ENCODE results near the gene TBC1D21.

TBC1D21 gene

DNA sequence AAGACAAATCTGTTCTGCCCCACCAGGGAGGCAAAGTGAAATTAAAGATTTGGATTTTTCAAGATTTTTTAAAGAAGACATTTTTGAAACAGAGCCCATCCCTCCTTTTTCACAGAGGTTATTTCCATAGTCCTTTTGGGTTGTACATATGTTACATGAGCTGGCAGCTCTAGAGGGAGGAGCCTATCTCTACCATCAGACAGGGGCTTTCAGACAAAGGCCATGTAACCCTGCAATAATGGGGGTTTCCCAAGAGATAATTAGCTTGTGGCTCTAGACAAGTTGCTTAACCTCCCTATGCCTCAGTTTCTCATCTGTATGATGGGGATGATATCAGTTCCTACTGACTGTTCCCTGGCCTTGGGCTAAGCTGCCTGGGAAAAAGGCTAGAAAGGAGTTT lies 8.0 kb upstream of the TBC1D21 start:
- no peak for DNase-seq

DNA sequence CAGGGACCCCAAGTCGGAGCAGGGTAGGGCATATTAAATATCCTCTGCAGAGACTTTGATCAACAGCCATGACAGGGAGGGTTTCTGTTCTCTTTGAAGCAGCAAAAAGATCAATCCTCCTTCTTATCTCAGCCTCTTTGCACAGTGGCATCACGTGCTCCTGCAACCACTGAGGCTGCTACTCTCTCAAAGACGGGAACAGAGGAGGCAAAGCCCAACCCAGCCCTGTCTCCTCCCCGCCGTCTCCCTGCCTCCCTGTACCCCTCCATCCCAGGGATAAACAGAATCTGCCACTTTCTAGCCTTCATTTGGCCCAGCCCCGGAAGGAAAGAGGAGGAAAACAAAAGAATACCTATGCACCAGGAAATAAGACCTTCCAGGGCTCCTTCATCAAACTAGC lies 7.5 kb upstream of the TBC1D21 start:
- no peak for DNase-seq

DNA sequence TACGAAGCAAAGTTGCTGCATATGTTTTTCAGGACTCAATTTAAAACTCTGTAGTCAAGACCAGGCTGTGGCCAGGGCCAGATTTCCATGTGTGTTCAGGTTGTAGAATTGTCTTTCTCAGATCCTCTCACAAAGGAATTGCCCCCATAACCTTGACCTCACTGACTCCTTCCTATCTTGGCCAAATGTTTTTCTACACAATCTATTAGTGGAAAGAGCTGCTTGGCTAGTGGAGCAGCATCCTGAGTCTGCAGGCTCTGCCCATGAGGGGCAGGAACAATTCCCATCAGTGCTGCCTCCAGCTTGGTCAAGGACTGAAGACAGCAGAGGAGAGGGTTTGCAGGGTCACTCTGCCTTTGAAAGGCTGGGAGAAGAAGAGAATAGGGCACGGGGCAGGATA lies 6.9 kb upstream of the TBC1D21 start:
- no peak for DNase-seq

DNA sequence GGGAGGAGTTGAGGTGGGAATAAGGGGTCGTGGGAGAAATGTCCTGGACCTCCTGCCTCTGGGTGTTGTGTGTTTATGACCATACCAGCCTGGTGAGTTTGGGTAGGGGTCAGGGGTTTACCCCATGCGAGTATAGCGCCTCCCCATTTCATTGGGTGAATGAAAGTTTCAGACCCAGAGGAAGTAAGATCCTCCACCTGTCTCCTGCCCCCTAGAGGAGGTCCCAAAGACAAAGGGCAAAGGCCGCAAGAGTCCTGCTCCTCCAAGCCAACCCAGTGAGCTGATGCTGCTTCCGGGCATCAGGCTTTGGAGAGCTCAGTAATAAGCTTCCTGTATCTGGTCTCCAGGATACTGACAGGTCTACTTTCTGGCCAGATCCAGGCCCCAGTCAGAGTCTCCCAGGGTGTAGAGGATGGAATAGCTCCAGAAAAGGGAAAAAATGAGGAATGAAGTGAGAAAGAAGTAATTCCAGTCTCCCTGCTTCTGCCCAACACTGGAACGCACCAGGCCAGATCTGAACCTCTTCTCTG lies 6.4 kb upstream of the TBC1D21 start:
- DNase-seq, result no peak

DNA sequence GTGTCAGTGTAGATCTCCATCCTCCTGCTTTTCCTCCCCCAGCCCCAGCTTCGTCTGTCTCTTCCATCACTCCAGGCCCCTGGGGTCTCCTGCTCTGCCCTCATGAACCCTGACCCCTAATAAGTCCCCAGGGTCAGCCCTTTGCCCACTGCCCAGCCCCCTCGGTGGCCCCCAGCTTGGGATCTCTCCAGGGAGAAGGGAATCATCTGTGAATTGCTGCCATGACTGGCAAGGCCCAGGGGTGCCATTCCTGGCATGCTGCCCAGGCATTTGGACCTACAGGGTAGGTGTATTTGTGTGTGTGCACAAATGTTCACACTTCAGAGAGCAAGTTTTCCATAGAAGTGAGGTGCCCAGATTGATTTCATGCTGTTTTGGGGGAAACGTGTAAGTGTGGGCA lies 5.9 kb upstream of the TBC1D21 start:
- no peak for DNase-seq

DNA sequence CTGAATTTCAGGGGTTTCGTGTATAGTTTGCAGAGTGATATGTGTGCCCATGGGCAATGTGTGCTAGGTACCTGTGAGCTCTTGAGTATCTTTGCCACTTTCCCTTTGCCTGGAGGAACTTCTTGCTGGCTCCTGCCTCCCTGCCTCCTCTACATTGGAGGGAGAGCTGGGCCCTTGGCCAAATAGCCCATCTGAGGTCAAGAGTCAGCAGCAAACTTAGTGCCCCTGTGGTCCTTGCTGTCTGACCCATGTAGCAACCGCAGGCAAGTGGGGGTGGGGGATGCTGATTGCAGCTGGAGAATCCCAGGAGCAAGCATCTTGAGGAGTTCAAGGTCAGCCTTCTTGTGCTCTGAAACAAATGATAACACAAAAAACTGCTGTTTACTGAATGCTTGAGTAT lies 5.4 kb upstream of the TBC1D21 start:
- DNase-seq, result no peak

DNA sequence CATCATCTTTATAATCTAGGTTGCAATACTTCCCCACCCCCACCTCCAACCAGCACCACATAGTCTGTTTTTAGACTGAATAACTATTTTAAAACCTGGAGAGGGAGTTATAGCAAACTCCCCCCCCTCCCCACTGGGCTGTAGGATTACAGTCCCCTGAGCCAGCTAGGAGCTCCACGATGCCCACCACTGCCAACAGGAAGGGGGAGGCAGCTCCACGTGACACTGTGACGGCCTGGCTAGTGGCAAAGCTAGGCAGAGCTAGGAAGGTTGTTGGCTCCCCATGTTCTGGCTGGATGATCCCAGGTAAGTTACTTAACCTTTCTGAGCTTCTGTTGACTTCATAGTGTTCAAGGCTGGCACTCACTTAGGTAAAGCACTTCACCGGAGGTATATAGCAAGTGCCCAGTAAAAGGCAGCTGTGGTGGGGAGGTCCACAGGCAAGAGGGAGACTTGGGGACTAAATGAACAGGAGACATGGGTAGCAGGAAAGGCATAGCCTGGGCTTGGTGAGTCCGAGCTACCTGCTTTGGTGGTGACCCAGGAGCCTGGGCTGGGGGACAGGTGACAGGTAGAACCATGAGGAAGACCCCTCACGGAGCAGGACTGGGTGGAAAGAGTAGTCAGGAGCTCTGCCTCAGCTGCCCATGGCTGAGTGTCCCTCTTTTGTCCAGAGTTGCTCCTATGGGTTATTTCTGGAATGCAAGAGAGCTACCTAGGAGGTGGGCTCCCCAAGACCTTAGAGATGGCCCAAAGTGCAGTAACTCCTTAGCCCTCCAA lies 4.0 kb upstream of the TBC1D21 start:
- no peak for DNase-seq

DNA sequence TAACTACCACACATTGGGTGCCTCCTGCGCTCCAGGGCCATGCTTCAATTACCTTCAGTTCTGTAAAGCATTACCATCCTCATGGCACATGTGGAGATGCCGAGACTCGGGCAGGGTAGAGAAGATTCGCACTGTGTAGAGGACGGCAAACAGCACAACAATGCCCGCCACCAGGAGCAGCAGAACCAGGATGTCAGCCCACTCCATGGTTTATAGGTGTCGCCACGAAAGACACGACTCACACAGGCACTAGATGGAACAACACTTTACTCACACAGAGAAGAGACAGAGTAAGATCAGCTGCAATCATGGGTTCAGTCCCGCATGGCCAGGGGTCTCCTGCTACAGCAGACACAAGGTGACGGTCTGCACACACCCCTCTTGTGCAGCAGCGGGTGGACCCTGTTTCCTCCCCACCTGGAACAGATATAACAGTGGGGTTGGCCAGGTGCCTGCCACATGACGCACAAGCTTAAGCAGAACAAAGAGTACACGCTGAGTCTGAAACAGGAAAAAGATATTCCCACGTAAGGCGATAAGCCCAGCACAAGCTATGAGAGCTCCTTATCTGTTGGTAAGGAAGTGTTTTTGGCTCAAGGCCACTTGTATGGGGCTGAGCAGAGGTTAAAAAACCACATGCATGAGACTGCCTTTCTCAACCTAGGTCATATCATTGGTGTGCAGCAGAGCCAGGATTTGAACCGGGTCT lies 2.5 kb upstream of the TBC1D21 start:
- no peak for DNase-seq

DNA sequence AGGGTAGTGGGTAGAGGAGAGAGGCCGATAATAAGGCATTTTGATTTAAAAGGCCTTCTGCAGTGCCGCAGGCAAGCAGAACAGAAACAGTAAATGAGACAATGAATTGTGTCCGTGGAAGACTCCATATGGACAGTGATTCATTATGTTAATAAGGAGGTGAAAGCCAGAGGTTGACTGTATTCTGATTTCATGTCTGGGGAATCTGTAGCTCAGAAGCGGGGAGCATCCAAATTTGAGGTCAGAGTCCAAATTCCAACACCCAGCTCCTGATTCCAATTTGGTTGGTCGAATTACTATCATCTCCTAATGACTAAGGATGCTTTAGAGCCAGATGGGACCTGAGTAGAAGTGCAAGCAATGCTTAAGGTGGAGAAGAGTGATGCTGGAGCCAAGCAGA lies 1.0 kb upstream of the TBC1D21 start:
- no peak for DNase-seq

DNA sequence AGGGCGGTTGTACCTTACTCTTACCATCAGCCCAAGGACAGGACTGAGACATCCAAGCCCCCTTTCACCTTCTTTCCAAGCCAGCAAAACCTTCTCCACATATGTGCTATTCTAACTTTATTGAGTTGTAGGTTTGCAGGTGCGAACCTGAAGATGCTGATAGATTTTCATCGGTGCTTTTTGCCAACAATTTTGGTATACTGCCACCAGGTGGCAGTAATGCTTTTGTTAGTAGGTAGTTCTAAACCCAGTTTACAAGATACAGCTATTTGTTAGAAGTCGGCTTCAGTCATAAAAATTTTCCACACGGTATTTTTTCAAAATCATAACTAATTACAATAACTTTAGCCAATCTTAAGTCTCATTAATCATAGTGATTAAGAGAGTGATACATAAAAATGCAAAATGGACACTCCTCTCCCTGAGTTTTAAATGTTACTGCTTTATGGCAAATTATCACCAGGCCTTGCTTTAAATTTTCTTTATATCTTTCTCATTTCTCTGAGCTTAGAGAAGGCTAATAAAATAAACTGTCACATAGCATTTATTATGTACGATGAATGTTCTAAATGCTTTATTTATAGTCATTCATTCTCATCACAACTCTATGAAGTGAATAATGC lies 636 bp downstream of the TBC1D21 start:
- DNase-seq, result no peak

DNA sequence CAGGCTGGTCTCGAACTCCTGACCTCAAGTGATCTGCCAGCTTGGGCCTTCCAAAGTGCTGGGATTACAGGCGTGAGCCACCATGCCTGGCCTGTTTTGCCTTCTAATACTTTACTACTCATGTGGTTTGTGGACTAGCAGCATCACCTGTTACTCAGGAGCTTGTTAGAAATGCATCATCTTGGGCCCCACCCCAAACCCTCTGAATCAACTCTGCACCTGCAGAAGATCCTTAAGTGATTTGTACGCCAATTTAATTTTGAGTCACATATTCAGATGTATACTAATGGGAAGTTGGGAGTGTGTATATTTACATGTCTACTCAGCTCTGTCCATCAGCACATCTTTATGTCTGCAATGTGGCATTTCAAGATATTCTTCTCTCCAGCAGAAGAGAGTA lies 6.1 kb downstream of the TBC1D21 start:
- DNase-seq, result no peak

DNA sequence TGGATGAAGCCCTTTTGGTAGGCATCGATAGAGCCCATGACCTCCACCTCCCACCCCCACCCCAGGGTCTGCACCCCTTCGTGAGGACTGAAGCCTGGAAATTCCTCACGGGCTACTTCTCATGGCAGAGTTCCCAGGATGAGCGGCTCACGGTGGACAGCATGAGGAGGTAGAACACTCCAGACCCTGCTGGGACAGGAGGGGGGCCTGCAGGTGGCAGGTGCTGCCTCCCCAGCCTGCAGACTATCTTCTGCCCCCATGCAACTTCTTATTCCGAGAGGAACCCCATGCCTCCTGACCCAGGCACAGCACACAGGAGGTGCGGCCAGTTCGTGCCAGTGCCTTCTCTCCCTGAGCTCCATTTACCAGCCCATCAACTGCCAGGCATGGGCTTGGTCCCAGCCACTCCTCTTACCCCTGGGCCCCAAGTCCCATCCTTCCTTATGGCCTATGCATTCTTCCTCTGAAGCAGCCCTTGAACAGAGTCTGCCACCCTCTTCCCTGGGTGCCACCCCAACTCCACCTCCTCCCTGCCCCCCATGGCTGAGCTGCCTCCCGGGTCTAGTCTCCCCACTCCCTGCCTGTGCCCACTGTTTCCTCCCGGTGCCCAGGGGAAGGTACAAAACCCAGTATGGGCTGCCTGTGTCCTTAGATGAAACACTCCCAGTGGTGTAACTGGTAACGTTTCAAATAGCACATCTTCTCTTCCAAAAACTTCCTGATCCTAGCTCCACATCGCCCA lies 8.4 kb downstream of the TBC1D21 start:
- DNase-seq, result no peak

DNA sequence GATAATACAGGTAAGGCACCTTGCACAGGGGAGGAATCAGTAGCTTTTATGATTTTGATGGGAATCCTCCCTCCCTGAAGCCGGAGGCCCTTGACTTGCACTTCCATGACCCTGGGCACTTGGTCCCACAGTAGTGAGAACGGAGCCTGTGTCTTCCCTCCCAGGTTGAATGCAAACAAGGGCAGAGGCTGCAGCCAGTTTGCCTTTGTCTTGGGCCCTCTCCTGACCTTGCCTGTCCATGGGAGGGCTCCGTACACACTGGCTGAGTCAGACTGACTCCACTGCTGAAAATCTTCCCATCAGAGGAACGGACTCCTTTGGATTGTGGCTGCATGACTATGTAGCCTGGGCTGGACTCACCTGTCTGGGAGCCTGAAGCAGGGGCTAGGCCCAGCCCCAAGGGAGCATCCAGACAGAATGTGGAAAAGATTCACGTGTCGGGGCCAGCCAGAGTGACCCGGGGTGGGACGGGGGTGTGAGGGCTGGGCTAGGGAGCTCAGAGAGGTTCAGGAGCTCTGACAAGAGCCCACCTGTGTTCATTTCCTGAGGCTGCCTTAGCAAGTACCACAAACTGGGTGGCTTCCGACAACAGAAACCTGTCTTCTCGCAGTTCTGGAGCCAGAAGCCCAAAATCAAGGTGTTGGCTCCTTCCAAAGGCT lies 9.5 kb downstream of the TBC1D21 start:
- DNase-seq, result no peak

DNA sequence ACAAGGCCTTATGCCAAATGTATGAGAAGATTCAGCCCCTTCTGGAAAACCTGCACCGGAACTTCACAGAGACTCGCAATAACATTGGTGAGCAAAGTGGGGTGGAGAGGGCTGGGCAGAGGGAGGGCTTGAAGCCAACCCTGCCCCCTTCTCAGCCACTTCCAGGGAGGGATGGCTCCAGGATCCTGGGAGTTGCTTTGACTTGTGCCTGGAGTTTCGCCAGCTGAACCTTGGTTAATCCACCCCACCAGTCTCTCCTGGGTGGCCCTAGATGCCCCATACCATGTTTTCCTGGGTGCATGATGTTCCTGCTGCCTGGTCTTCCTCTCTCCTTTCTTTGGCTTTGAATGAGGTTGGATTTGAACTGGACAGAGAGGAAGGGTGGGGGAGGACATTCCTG lies 10.8 kb downstream of the TBC1D21 start:
- DNase-seq, result no peak

DNA sequence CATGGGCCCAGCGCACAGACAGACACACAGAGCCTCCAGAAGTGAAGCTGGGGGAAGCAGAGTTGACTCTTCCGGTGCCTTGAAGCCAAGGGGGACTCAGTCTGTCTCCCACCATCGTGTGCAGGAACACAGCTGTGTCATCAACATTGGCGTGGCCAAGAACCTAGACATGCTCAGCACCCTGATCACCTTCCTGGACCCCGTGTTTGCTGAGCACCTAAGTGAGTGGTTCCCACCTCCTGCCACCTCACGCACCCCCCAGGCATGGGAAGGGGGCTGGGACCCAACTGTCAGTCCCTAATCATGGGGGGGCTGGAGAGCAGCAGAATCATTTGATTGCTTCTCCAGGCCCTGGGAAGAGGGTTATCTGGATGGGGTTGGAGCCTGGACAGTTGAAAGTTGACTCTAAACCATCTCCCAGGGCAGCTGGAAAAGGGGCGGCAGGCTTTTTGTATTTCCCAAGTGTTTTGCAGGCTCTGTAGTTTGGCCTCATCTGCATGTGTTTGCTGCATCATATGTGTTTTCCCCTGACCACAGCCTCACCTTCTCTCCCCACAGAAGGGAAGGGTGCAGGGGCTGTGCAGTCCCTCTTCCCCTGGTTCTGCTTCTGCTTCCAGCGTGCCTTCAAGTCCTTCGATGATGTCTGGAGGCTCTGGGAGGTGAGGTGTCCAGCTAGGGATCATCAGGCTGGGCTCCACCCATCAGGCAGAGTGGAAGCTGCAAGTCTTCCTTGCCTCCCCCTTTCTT lies 12.8 kb downstream of the TBC1D21 start:
- DNase-seq, result no peak

DNA sequence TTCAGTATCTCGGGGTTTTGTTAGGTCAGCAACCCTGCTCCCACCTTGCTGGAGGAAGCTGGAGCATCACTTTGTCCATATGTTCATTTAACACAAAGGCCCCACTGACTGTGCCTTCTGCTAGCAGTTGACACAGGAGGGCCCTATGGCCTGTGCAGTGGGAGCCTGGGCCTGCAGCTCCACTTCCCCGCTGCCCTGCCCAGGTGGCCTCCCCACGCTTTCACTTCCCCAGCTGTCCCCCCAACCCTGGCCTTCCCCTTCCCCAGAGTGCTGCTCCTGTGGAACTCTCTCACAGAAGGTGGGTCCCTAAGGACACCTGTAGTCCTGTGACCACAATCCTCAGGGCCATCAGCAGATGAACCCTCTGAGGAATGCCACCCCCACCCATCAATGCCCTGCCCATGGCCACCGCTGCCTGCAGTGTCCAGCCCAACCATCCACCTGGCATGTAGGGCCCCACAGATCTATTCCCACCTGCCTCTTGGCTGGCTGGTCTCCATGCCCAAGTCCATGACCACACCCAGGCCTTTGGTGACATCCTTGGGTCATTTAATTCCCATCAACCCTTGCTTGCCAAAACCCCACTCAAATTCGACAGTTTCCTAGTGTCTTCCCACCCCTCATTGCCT lies 13.5 kb downstream of the TBC1D21 start:
- DNase-seq, result no peak

DNA sequence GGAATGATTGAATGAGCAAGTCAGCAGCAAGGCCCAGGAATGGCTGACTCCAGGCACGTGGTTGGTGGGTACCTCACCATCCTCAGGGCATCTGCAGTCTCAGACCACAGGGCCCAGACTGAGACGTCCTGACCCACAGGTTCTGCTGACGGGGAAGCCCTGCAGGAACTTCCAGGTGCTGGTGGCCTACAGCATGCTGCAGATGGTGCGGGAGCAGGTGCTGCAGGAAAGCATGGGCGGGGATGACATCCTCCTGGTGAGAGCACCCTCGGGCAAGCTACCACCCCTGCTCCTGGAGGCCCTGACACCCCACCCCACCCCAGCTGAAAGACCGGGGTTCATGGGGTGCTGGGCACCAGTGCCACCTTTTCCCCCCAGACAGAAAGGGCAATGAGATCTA lies 14.1 kb downstream of the TBC1D21 start:
- DNase-seq, result no peak

DNA sequence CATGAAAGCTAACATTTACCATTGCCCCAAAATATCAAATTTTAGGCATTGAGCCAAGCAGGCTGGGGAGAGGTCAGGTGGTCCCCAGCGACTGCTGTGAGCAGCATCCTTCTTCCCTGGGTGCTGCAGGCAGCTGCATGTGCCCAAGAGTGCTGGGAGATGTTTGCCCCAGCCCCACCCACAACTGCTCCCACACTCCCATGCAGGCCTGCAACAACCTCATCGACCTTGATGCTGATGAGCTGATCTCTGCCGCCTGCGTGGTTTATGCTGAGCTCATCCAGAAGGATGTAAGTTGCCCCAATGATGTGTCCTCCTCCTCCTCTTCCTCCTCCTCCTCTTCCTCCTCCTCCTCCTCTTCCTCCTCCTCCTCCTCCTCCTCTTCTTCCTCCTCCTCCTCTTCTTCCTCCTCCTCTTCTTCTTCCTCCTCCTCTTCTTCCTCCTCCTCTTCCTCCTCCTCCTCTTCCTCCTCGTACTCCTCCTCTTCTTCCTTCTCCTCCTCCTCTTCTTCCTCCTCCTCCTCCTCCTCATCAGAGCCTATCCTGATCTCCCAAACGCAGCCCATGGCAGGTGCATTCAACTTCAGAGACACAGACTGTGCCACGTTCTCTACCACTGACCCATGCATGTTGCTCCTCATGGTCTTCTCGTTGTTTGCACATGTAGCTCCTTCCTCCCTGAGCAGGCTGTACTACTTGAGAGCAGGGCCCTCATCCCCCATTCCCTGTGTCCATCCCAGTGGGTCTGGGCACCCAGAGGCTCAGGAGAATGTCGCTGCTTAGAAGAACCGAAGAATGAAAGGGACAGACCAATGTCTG lies 15.1 kb downstream of the TBC1D21 start:
- no peak for DNase-seq

DNA sequence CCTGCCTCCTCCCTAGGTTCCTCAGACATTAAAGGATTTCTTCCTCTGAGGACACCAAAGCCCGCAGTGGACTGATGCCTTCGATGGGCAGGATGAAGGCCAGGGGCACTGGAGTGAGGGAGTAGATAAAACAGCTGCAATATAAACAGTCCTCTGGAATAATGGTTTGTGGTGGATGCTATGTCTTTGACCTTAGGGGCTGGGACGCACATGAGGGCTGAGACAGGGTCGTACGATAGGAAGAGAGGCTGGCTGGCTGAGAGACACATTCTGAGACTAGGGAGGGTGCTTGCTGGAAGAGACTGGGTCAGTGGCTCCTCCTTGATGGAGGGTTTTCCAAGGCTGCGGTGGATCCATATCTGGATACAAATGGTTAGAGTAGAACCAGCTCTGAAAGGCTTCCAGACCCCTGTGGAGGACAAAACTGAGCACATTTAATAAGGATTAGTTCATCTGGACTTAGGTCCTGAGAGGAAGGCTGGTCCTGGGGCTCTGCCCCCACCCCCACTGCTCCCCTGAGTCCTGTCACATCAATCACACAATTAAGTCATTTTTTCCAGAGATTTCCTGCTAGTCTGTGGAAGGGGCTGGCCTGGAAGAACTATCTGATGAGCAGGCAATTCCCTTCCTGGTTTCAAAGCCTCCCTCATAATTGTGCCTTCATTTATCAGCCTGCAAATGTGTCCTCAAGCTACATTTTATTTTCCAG lies 15.8 kb downstream of the TBC1D21 start:
- no peak for DNase-seq

DNA sequence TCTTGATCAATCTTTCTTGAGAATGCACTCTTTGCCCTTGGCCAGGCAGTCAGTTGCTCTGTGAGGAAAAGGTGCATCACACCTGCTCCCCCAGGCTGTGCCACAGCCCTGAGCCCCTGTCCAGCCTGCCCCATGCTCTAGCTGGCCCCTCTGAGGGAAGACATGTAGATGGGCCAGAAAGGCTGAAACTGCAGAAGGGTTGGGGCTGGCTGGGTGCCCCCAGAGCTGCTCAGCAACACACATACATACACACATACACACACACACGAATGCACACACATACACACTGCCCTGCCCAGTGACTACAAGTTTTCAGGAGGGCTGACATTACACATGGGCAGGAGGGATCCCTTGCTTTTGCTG lies 16.4 kb downstream of the TBC1D21 start:
- DNase-seq, result no peak

Data from cerebellar nuclear complex (tissue), 1 donor.